LoVo (cell line): Measurements from ENCODE around the gene RND1.
"Not testable (repeated sequence)": the region's sequence is repeated elsewhere in the genome, so short reads cannot be mapped to it uniquely, and the experiment has no call there.

Source experiments
- DNase-seq: peaks from one replicate; pipeline ENCODE4 v3.0.0-alpha.2; 2016; ENCODE audit warnings: low spot score

RND1 gene

DNA sequence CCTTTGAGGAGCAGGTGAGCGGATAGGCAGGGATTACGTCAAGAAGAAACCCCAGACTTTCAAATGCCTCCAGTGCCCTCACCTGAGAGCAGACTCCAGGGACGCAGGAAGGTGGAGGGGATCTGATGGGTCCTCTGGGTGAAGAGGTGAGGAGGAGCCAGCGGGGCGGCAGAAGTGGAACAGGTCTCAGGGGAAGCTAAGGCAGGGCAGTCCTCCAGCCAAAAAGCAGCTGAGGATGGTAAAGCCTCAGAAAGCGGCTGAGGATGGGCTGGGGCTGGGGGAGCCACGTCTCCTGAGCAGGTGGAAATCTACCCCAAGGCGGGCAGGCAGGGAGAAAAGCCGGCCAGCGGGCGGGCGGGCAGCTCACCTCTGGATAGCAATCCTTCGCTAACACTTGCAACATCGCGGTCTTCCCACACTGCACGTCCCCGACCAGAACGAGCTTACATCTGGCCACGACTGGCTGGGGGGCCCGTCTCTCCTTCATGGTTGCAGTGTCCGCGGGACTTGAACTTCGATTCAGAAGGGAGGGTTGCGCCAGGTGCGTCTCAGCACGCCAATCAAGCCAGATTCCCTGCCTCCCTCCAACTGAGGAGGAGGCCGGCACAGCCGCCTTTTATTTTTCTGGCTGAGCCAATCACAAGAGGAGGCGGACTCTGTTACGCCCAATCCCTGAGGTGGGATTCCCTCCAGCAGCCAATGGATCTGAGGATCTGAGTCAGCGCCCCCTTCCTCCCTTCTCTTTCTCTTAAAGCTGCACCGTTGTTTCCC, at the start of gene RND1:
RND1 (minus strand) TSS at position 590 of the 771 bp plus-strand sequence; CDS start at position 487, 103 bp downstream.
- peak; percentile 98 for DNase-seq

- no peak for DNase-seq
These were observed 44.5 kb upstream of the RND1 start for GRCh38 chr12:48910196-48910595.

DNA sequence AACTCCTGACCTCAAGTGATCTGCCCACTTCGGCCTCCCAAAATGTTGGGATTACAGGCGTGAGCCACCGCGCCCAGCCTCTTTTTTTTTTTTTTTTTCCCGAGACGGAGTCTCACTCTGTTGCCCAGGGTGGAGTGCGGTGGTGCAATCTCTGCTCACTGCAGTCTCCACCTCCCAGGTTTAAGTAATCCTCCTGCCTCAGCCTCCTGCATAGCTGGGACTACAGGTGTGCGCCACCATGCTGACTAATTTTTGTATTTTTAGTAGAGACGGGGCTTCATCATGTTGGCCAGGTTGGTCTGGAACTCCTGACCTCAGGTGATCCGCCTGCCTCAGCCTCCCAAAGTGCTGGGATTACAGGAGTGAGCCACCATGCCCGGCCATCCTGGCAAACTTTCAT, 44.0 kb upstream of the RND1 start:
- not testable (repeated sequence) for DNase-seq

DNA sequence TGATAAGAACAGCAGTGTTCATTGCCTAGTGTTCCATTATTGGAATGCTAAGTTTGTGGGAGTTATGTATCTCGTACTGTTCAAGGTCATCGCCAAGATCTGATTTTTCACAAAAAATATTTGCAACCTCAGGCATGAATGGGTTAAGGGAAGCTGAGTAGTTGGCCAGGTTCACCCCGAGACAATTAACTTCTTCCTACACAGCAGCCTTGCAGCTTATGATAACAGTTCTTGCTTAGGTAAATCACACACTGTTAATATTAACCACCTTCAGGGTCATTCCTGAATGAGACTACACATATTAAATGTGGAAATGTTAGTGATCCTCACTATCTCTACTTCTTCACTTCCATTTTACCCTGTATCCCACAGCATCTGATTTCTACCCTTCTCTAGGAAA, 41.6 kb upstream of the RND1 start:
- DNase-seq, result no peak

DNA sequence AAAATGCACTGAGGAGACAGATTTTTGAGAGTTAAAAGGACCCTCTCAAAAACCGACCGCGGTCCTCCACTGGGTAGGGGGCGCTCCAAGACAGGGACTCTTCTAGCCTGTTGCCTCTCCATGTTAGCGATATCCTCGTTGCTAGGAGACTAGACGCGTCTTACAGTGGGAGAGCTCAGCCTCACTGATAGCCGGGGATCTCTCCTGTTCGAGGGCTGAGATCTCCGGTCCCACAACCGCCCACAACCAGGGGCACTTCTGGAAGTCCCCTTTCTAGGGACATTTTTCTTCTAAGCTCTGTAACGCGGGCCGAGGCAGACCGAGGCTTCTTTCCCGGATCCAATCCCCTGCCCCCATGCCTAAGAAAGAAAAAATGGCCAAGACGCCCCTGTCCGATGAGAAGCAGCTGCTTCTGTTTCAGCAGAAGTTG, 38.3 kb upstream of the RND1 start:
- peak; percentile 88 for DNase-seq

DNA sequence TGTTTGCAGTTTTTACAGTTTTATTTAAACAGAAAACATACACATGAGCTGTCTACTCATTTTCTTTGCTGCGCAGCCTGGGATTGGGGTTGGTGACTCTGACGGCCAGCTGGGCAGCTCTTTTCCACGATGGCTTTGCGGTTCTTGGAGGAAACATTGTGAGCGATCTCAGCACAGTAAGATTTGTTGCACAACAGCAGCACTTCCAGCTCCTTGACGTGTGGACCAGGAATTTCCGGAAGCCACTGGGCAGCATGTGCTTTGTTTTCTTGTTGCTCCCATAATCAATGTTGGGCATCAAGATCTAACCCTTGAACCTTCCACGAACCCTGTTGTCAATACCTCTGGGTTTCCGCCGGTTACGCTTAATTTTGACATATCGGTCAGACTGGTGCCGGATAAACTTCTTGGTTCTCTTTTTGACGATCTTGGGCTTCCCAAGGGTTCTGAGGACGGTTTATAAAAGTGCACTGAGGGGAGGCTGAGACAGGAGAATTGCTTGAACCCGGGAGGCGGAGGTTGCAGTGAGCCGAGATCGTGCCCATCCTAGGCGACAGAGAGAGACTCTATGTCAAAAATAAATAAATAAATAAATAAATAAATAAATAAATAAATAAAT, 37.8 kb upstream of the RND1 start:
- DNase-seq, result no peak

- no peak for DNase-seq
These were observed 35.6 kb upstream of the RND1 start for GRCh38 chr12:48901278-48901677.

DNA sequence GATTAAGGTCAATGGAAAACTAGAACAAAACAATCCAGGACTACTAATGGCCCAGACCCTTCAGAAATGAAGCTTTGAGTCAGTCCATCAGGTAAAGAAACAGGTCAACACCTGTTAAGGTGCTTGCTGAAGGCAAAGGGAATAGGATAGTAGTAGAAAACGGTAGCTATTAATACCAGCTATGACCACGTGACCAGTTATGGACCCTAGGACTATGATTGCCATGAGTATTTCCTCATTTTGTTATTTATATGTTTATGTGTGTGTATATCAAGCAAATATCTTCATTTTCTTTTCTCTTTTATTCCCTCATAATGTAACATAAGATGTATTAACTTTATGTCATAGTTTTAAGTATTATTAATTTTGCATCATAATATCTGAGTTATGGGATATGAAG, 34.0 kb upstream of the RND1 start:
- DNase-seq, result no peak

DNA sequence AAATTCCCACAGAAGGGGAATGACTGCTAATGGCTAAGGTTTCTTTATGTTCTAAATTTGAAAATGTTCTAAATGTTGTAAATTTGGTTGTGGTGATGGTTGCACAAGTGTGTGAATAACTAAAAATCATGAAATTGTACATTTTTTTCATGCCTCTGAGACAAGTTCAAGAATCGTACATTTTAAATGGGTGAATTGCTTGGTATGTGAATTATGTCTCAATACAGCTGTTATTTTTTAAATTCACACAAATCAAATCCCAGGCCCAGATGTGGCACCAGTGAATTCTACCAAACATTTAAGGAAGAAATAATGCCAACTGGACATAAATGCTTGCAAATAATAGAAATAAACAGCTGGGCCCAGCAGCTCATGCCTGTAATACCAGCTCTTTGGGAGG, 28.6 kb upstream of the RND1 start:
- DNase-seq, result no peak

GRCh38 chr12:48890657-48891418, 25.2 kb upstream of the RND1 start:
- DNase-seq, result peak; percentile 82

DNA sequence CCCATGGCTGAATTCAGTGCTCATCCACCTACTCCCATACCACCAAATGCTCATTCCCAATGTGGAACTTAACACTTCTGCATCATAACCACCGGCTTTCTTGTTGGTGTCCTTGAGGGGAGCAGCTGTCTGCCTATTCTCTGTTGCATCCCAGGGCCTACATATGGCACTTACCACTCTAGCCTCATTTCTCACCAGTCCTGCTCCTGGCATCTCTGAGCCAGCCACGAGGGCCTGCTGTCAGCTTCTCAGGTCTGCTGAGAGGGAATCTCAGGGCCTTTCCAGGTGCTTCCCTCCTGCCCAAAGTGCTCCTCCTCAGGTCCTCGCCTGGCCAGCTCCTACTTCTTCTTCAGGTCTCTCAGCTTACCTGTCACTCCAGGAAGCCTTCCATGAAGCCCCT, 24.0 kb upstream of the RND1 start:
- DNase-seq, result no peak

GRCh38 chr12:48883305-48884161, 17.9 kb upstream of the RND1 start:
- no peak for DNase-seq

DNA sequence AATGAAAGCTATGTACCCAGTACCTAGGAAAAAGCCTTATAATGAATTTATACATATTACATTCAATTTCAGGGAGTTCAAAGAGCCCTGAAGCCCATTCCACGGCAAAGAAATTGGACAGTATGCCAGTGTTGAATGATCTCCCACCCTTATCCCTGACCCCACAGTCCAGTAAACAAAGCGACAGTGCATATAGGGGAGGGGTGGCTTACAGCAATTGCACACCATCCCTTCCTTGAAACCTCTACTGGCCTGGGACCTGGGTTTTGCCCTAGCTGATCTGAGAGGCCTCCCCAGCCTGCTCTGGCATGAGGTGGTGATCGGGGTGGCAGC, 17.3 kb upstream of the RND1 start:
- DNase-seq, result no peak

GRCh38 chr12:48882315-48882687, 16.6 kb upstream of the RND1 start:
- no peak for DNase-seq

GRCh38 chr12:48881686-48882314, 16.1 kb upstream of the RND1 start:
- DNase-seq, result no peak

GRCh38 chr12:48880647-48881046, 15.0 kb upstream of the RND1 start:
- no peak for DNase-seq

DNA sequence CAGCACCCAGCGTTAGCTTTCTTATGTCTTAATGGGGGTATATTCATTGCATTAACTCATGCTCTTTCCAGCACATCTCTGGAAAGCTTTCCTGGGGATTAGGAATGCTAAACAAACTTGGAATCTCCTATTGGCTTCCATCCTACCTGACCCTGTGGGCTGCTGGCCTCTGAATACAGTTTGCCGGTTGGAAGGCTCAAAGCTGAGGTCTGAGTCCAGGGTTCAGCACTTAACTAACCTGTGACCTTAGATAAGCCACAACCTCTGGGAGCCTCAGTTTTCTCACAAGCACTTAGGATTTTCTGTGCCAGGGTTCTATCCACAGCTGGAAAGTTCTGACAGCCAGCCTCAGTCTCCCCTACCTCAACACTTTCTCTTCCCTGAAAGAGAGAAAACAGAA, 12.9 kb upstream of the RND1 start:
- DNase-seq, result no peak

- DNase-seq, result no peak
These were observed 10.4 kb upstream of the RND1 start for GRCh38 chr12:48875944-48876515.

GRCh38 chr12:48873534-48873933, 7.9 kb upstream of the RND1 start:
- DNase-seq, result not testable (repeated sequence)

DNA sequence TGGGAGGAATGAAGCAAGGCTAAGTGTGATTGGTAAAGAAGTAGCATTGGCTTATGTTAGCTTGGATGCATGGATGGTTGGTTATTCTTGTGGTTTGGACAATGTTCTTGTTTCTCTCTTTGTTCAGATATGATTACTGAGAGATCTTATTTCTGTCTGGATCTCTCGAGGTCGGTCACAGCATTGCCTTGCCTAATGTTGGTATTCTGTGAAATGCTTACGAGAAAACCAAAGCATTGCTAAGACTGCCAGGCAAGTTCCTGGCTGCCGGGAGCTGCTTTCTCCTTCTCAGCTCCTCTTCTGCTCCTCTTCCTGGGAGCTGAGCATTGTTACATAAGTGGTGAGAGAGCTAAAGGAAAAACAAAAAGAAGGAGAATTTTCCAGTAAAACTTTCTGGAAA, 7.4 kb upstream of the RND1 start:
- DNase-seq, result no peak

- DNase-seq, result no peak
These were observed 3.5 kb upstream of the RND1 start for GRCh38 chr12:48869191-48869590.
